GM12865 (cell line): ENCODE data around the gene SERINC4.

ENCODE experiments used
- DNase-seq: peaks from one replicate; pipeline ENCODE4 v3.0.0; 2010; ENCODE audit warnings: low read depth
- H3K4me3 ChIP-seq: 2 replicates; pipeline ENCODE4 v1.5.1; 2011; ENCODE audit warnings: mild to moderate bottlenecking, low read depth, low read length, control low read depth
- TF ChIP-seq, protein P1 (sequence below): IDR thresholded peaks from 2 replicates; pipeline ENCODE4 v1.5.1; 2011; ENCODE audit warnings: low read length, control low read depth, low read depth, inconsistent platforms; ENCODE audit not compliant: insufficient read depth; ENCODE audit errors: missing control alignments

The SERINC4 gene

DNA sequence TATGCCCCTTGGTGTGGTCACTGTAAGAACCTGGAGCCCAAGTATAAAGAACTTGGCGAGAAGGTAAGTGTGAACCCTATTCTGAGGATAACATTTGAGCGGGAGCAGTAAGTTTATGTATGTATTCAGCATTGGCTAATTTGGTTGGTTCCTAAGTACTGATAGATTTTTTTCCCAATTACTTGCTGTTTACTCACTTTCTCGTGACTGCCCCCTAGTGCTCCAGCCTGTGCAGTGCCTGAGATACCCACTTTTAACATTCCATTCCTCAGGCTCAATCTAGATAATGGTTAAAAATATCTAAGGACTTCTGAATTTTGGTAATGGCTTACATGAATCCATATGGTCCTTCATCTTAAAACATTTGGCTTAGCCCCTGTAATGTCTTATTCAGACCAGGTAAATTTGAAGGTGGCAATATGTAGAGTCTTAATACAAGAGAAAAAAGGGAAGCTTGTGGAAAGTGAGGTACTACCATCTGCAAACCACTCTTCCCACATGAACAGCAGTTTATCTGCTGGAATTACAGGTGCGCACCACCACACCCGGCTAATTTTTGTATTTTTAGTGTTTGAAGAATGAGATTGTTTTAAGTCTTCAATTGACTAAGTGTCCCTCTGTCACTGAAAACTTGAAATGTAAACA lies 30.3 kb downstream of the SERINC4 start:
- DNase-seq, result peak; percentile 68
- TF ChIP-seq, protein P1, sequence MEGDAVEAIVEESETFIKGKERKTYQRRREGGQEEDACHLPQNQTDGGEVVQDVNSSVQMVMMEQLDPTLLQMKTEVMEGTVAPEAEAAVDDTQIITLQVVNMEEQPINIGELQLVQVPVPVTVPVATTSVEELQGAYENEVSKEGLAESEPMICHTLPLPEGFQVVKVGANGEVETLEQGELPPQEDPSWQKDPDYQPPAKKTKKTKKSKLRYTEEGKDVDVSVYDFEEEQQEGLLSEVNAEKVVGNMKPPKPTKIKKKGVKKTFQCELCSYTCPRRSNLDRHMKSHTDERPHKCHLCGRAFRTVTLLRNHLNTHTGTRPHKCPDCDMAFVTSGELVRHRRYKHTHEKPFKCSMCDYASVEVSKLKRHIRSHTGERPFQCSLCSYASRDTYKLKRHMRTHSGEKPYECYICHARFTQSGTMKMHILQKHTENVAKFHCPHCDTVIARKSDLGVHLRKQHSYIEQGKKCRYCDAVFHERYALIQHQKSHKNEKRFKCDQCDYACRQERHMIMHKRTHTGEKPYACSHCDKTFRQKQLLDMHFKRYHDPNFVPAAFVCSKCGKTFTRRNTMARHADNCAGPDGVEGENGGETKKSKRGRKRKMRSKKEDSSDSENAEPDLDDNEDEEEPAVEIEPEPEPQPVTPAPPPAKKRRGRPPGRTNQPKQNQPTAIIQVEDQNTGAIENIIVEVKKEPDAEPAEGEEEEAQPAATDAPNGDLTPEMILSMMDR, result peak; percentile 80
- H3K4me3 ChIP-seq, result no peak overlapping the region

DNA sequence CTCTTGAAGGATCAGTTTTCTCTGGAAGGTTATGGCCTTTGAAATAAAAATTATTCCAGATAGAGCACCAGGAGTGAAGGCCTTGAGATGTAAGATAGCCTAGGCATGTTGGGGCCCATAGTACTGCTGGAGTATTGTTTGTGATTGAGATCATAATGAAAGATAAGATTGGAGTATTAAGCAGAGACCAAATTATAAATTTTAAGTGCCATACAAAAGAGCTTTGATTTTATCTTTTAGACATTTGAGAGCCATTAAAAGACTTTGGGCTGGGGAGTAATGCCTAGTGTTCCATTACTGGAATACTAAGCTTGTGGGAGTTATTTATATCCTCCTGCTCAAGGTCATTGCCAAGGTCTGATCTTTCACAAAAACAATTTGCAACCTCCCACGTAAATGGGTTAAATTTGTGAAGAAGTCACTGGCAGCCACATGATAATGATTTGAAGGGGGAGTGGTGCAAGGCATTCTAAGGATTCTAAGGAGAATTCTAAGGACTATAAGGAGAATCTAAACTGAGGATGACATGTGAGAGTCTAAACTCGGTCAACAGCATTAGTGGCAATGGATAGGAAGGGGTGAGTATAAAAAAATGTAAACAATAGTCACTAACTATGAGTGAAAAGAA lies 36.1 kb downstream of the SERINC4 start:
- TF ChIP-seq, protein P1, result no peak
- H3K4me3 ChIP-seq, result no peak overlapping the region
- no peak for DNase-seq

DNA sequence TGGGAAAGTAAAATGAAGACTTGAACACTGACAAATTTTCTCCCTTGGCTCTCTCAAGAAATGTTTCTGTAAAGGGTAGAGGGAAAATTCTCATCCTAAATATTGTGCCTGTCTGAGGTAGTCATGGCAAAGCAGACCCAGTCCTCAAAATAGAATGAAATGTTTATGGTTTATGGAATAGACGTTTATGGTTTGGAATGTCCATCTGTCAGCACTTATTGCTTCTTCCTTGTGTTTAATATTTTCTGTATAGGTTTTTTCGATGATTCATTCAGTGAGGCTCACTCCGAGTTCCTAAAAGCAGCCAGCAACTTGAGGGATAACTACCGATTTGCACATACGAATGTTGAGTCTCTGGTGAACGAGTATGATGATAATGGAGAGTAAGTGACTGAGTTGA lies 37.2 kb downstream of the SERINC4 start:
- TF ChIP-seq, protein P1, result no peak
- no peak overlapping the region for H3K4me3 ChIP-seq
- DNase-seq, result no peak

DNA sequence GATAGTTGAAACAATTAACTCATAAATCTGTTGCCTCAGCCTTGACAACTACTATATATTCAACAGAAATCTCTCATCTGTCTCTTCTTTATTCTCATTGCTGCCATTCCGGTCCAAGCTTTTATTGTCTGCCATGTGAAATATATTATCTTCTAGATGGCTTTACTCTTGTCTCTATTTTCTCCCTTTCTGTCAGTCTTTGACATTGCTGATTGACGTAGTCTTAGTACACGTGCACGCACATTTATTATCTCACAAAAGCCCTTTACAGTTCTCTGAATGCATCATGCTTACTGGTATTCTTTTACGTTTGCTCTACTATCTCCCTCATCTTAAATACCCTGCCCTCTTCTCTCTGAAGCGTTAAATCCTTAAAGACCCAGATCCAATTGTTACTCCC lies 48.1 kb downstream of the SERINC4 start:
- no peak overlapping the region for H3K4me3 ChIP-seq
- no peak for DNase-seq
- TF ChIP-seq, protein P1, result no peak

DNA sequence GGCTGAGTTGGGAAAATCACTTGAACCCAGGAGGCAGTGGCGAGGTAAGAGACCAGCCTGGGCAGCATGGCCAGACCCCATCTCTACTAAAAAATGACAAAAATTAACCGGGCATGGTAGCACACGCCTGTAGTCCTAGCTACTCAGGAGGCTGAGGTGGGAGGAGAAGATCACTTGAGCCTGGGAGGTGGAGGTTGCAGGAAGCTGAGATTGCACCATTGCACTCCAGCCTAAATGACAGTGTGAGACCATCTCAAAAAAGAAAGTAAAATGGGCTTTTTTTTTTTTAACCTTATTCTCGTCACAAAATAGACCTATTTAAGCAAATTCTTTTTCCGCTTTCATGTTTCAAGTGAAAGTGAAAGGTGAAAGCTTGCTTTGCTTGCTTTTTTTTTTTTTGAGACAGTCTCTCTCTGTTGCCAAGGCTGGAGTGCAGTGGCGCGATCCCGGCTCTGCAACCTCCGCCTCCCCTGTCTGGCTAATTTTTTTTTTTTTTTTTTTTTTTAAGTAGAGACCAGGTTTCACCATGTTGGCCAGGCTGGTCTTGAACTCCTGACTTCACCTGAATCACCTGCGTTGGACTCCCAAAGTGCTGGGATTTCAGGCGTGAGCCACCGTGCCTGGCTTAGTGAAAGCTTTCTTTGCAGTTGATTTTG lies 50.2 kb downstream of the SERINC4 start:
- DNase-seq, result peak; percentile 88
- TF ChIP-seq, protein P1, result no peak
- H3K4me3 ChIP-seq, result peak overlapping the region; percentile 51

DNA sequence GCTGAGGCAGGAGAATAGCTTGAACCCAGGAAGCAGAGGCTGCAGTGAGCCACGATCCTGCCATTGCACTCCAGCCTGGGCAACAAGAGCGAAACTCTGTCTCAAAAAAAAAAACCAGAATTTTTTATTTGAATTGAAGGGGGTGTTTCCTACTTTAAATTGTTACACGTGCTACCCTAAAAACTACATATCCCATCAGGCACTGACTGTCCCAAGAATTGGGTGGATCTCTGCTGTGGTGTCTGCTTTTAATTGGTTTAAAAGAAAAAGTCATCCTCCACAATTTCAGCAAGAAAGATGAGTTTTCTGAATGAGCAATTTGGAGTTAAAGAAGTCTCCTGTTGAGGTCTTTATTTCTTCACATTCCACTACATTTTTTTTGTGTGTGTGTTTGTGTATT lies 51.6 kb downstream of the SERINC4 start:
- H3K4me3 ChIP-seq, result peak overlapping the region; percentile 62
- TF ChIP-seq, protein P1, result no peak
- peak; percentile 35 for DNase-seq

DNA sequence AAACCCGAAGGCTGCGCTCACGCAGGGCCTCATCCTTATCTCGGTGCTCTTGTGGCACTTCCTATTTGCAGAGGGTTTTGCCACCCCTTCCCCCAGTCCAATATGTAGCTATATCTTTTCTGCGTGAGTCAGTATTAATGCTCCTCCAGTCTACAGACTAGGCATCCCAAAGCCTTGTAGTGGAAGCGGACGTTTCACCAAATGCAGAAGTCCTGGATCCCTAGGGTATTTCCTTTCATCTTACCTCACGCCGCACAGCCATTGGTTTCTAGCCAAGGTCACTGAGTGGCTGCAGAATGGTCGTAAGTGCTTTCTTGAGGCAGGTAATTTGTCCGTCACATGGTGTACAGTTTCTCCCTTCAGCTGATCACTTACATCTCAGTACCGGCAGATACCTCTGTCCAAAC lies 53.1 kb downstream of the SERINC4 start:
- H3K4me3 ChIP-seq, result peak overlapping the region; percentile 62
- DNase-seq, result peak; percentile 74

DNA sequence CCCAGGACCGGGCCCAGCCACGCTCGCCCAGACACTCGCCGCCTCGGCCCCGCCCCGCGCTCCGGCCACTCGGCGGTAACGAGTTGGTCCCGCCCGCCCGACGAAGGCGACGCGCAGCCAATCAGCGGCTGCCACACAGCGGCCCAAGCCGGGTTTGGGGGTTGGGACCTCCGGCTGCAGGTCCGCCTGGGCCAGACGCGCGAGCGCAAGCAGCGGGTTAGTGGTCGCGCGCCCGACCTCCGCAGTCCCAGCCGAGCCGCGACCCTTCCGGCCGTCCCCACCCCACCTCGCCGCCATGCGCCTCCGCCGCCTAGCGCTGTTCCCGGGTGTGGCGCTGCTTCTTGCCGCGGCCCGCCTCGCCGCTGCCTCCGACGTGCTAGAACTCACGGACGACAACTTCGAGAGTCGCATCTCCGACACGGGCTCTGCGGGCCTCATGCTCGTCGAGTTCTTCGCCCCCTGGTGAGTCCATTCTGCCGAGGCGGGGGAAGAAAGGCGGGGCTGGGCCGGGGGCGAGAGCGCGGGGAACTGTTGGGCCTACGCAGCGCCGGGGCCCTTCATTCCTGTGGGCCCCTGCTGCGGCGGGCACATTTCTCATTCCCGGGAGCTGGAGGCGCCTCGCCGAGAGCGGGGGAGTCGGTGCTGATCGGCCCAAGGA lies 53.6 kb downstream of the SERINC4 start, which contains the start of gene PDIA3:
PDIA3 (plus strand) TSS at position 194 of the 658 bp plus-strand sequence; CDS start at position 296, 102 bp downstream.
- peak within 1 kb of the TSS; percentile 62 for H3K4me3 ChIP-seq

More for the DNA sequence above, 53.6 kb downstream of the SERINC4 start, which contains the start of gene PDIA3:
- peak; percentile 96 for DNase-seq
